K562 (cell line): ENCODE results near the gene CEP95. TPM values are rescaled to one million over a fixed set of nuclear protein-coding genes. Genes with fewer than 3 reads are reported as not detected.

Source experiments
- ARID1B ChIP-seq: fragments of 450-650 bp; IDR thresholded peaks from 2 replicates; pipeline ENCODE4 v1.6.1; 2016; ENCODE audit warnings: antibody characterized with exemption, mild to moderate bottlenecking, inconsistent platforms
- ELF1 ChIP-seq: fragments of 200-800 bp; sonication (Bioruptor generic); IDR thresholded peaks from 2 replicates; pipeline ENCODE4 v1.6.1; 2016; ENCODE audit warnings: missing genetic modification characterization, missing compliant biosample characterization
- ERF ChIP-seq: fragments of 450-650 bp; formaldehyde crosslinking; IDR thresholded peaks from 2 replicates; pipeline ENCODE4 v1.4.0; 2020; ENCODE audit warnings: mild to moderate bottlenecking, mixed read lengths
- ILF3 ChIP-seq: fragments of 450-650 bp; IDR thresholded peaks from 2 replicates; pipeline ENCODE4 v1.6.1; 2018; ENCODE audit warnings: antibody characterized with exemption, mild to moderate bottlenecking, moderate library complexity, borderline replicate concordance
- MBD2 ChIP-seq: sonication (generic); IDR thresholded peaks from 2 replicates; pipeline ENCODE4 v1.6.1; 2016; ENCODE audit warnings: low read depth, borderline replicate concordance
- NCOA2 ChIP-seq, 2 experiments: fragments of 450-650 bp; IDR thresholded peaks; 2 replicates each; pipeline ENCODE4 v1.6.1; 2018; ENCODE audit warnings: mild to moderate bottlenecking in 2 of 2, moderate library complexity in 1 of 2; ENCODE audit not compliant: partially characterized antibody in 2 of 2
- PCBP2 ChIP-seq: fragments of 200-400 bp; formaldehyde crosslinking; IDR thresholded peaks from 2 replicates; pipeline ENCODE4 v1.6.1; 2018; ENCODE audit warnings: low read length, low read depth, mild to moderate bottlenecking, moderate library complexity; ENCODE audit not compliant: poor library complexity, severe bottlenecking
- PHF21A ChIP-seq: fragments of 450-650 bp; IDR thresholded peaks from 2 replicates; pipeline ENCODE4 v1.6.1; 2017; ENCODE audit warnings: low read depth, borderline replicate concordance
- RHOXF2B ChIP-seq: fragments of 250-450 bp; sonication (Bioruptor Pico); conservative IDR thresholded peaks from 2 replicates; pipeline ENCODE4 v1.5.1; 2021
- TCFL5 ChIP-seq: fragments of 250-450 bp; sonication (Bioruptor Pico); conservative IDR thresholded peaks from 2 replicates; pipeline ENCODE4 v1.6.1; 2021; ENCODE audit warnings: mild to moderate bottlenecking, moderate library complexity, matching md5 sums
- XRCC4 ChIP-seq: IDR thresholded peaks from one replicate; pipeline ENCODE4 v1.6.1; 2011; ENCODE audit not compliant: insufficient read depth, insufficient read length; ENCODE audit errors: extremely low read depth
- ZBTB12 ChIP-seq: fragments of 250-450 bp; sonication (Bioruptor Pico); IDR thresholded peaks from 2 replicates; pipeline ENCODE4 v1.4.0; 2020
- ZNF324 ChIP-seq: fragments of 250-450 bp; sonication (Bioruptor Pico); IDR thresholded peaks from 2 replicates; pipeline ENCODE4 v1.4.0; 2020; ENCODE audit warnings: mild to moderate bottlenecking
- ZNF77 ChIP-seq: fragments of 250-450 bp; sonication (Bioruptor Pico); IDR thresholded peaks from 2 replicates; pipeline ENCODE4 v1.5.0; 2020
- polyA plus RNA-seq, 8 experiments: library from polyadenylated mRNA; depleted of rRNA in 4 of 8; stranded (reverse) in 5 of 8; unstranded in 3 of 8; fragments of >200 nt; fragmentation: Nextera tagmentation in 2 of 8; fragmentation: Illumina TruSeq in 1 of 8; extraction: Ambion mirVana in 2 of 8; extraction: Trizol in 1 of 8; gene quantifications; 2 replicates each; pipeline versions ENCODE4 v1.2.1 to v1.2.3, GENCODE V29; 2011 to 2014; ENCODE audit warnings: inconsistent platforms in 1 of 8, missing spikeins in 1 of 8
- total RNA-seq, 7 experiments: library from RNA; depleted of rRNA in 6 of 7; stranded (reverse); fragments of >200 nt in 6 of 7; fragmentation: Illumina TruSeq in 2 of 7; extraction: Trizol in 2 of 7; gene quantifications; 2 replicates each; pipeline versions ENCODE4 v1.2.1 to v1.2.3, GENCODE V29; 2011 to 2021; ENCODE audit warnings: low replicate concordance in 1 of 7
- TF ChIP-seq, protein P1 (sequence below): fragments of 450-650 bp; IDR thresholded peaks from 2 replicates; pipeline ENCODE4 v1.6.1; 2016; ENCODE audit warnings: low read depth, mild to moderate bottlenecking, moderate library complexity
- TF ChIP-seq, protein P2 (sequence below): fragments of 450-650 bp; IDR thresholded peaks from 2 replicates; pipeline ENCODE4 v1.6.1; 2016; ENCODE audit warnings: low read depth

The CEP95 gene
- total and polyA plus RNA-seq, 9 of the 15 experiments (the other 6 are each of a cell fraction or from before 2014, with no cell fraction given) = 26.7 to 80.7 (median 56.9) TPM

- TF ChIP-seq XRCC4 (no peak), MBD2 (no peak), ZNF324 (CRISPR knock-in tag) (no peak), RHOXF2B (CRISPR knock-in tag) (no peak), PHF21A (no peak), ZNF77 (CRISPR knock-in tag) (no peak), ILF3 (no peak), TCFL5 (CRISPR knock-in tag) (no peak), ZBTB12 (CRISPR knock-in tag) (no peak), PCBP2 (no peak), ELF1 (tag) (no peak), ERF (no peak), NCOA2 (IDR thresholded peaks at IDR 0.05; ENCODE audit: partially characterized antibody in 2 of 2) (peak in 1 of 2 experiments; percentile 84), ARID1B (peak; percentile 93)
- TF ChIP-seq, protein P1, sequence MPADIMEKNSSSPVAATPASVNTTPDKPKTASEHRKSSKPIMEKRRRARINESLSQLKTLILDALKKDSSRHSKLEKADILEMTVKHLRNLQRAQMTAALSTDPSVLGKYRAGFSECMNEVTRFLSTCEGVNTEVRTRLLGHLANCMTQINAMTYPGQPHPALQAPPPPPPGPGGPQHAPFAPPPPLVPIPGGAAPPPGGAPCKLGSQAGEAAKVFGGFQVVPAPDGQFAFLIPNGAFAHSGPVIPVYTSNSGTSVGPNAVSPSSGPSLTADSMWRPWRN = peak; percentile 67; the same call in 1 of the 2 replicates
- TF ChIP-seq, protein P2, sequence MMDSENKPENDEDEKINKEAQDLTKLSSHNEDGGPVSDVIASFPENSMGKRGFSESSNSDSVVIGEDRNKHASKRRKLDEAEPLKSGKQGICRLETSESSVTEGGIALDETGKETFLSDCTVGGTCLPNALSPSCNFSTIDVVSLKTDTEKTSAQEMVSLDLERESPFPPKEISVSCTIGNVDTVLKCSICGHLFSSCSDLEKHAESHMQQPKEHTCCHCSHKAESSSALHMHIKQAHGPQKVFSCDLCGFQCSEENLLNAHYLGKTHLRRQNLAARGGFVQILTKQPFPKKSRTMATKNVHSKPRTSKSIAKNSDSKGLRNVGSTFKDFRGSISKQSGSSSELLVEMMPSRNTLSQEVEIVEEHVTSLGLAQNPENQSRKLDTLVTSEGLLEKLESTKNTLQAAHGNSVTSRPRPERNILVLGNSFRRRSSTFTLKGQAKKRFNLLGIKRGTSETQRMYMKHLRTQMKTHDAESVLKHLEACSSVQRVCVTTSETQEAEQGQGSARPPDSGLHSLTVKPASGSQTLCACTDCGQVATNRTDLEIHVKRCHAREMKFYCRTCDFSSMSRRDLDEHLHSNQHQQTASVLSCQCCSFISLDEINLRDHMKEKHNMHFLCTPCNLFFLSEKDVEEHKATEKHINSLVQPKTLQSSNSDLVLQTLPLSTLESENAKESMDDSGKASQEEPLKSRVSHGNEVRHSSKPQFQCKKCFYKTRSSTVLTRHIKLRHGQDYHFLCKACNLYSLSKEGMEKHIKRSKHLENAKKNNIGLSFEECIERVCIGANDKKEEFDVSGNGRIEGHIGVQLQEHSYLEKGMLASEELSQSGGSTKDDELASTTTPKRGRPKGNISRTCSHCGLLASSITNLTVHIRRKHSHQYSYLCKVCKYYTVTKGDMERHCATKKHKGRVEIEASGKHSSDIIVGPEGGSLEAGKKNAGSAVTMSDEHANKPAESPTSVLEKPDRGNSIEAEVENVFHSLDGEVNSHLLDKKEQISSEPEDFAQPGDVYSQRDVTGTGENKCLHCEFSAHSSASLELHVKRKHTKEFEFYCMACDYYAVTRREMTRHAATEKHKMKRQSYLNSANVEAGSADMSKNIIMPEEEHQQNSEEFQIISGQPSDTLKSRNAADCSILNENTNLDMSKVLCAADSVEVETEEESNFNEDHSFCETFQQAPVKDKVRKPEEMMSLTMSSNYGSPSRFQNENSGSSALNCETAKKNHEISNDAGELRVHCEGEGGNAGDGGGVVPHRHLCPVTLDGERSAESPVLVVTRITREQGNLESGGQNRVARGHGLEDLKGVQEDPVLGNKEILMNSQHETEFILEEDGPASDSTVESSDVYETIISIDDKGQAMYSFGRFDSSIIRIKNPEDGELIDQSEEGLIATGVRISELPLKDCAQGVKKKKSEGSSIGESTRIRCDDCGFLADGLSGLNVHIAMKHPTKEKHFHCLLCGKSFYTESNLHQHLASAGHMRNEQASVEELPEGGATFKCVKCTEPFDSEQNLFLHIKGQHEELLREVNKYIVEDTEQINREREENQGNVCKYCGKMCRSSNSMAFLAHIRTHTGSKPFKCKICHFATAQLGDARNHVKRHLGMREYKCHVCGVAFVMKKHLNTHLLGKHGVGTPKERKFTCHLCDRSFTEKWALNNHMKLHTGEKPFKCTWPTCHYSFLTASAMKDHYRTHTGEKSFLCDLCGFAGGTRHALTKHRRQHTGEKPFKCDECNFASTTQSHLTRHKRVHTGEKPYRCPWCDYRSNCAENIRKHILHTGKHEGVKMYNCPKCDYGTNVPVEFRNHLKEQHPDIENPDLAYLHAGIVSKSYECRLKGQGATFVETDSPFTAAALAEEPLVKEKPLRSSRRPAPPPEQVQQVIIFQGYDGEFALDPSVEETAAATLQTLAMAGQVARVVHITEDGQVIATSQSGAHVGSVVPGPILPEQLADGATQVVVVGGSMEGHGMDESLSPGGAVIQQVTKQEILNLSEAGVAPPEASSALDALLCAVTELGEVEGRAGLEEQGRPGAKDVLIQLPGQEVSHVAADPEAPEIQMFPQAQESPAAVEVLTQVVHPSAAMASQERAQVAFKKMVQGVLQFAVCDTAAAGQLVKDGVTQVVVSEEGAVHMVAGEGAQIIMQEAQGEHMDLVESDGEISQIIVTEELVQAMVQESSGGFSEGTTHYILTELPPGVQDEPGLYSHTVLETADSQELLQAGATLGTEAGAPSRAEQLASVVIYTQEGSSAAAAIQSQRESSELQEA = no peak
These were observed 27.0 kb downstream of the CEP95 start (continued) for GRCh38 chr17:64533784-64534183.
